ENCODE results near the gene BTBD2. TPM values are rescaled to one million over a fixed set of nuclear protein-coding genes. Genes with fewer than 3 reads are reported as not detected.

Gene BTBD2
- total and polyA plus RNA-seq, 2 of the 8 experiments (the other 6 are each of a cell fraction or from before 2014, with no cell fraction given), result 91.7 to 92.3 TPM

DNA sequence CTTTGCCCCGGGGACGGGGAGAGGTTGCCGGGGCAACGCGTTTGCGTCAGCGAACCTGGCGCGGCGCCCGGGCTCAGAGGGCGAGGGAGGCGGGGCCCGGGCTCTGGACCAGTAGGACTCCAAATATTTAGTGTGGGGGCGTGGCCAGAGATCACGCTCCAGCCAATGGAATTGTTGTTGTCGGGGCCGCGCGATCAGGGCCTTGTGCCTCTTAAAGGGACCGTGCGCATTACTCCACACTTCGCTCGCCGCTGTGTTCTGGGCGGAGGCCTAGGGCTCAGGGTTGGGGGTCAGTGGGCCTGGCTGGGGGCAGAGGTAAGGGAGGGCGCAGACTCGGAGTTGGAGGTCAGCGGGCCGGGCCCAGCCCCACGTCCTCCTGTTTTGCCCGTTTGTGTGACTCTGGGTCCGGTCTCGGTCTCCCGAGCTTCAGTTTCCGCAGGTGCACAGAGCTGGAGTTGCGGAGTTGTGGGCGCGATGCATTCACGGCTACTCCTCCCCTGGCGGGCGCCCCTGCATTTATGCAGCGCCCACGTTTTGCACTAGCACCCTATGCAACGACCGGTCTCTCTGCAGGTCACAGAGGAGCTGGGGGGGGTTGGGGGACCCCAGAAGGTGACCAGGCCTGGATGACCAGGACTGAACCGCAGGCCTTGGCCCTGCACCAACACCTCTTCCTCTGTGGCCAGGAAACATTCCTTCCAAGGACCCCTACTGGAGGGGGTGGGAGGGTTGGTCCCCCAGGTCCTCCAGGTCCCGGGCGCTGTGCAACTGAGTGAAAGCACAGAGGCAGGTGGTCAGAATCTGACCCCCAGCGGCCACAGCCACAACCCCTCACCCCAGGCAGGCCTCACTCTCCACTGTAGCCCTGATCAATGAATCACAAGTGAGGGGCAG lies 46.2 kb upstream of the BTBD2 start (continued):
- TF ChIP-seq EP300 (IDR thresholded peaks at IDR 0.05; ENCODE audit: borderline replicate concordance in 1 of 2, low read depth in 2 of 2, low read length in 2 of 2), result no peak
- TF ChIP-seq SRF (IDR thresholded peaks at IDR 0.05; ENCODE audit: low read depth, low read length), result no peak
- TF ChIP-seq SUZ12 (IDR thresholded peaks at IDR 0.05; ENCODE audit: low read length), result no peak
